ENCODE measurements around the gene TRNT1.

Gene TRNT1

GRCh38 chr3:3170998-3171397 is 44.3 kb downstream of the TRNT1 start:
- no peak overlapping the region for H3K27ac ChIP-seq
- no peak for DNase-seq (ENCODE audit: low read depth, low spot score)

GRCh38 chr3:3172627-3173026 is 45.9 kb downstream of the TRNT1 start:
- H3K27ac ChIP-seq, result no peak overlapping the region
- no peak for DNase-seq (ENCODE audit: low read depth, low spot score)

GRCh38 chr3:3177861-3178497 is 51.2 kb downstream of the TRNT1 start:
- no peak for DNase-seq (ENCODE audit: low read depth, low spot score)
- H3K27ac ChIP-seq, result no peak overlapping the region

GRCh38 chr3:3178498-3179328 is 52.0 kb downstream of the TRNT1 start:
- H3K27ac ChIP-seq, result no peak overlapping the region
- DNase-seq (ENCODE audit: low read depth, low spot score), result no peak

GRCh38 chr3:3179407-3180094 is 52.8 kb downstream of the TRNT1 start, which contains the start of gene CRBN:
Gene CRBN (minus strand): TSS chr3:3179691. CDS start chr3:3179687, 4 bp downstream.
- DNase-seq (ENCODE audit: low read depth, low spot score), result peak; percentile 18
- H3K27ac ChIP-seq, result no peak within 1 kb of the TSS

DNA sequence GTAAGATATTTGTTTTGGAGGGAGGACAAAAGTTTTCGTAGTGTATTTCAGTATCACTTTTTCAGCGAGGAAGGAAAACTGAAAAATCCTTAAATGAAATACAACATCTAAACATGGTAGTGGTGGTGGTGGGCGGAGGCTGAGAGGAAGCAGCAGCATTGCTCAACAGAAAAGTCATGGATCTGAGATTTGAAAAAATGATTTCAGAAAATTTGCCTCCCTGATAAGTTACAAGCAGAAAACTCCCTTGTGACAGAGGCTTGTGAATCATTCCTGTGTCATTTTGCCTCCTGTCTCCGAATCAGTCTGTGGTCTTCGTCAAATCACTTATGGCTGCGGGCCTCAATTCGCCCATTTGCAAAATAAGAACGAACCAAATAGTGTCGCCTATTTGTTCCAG is 53.7 kb downstream of the TRNT1 start:
- no peak overlapping the region for H3K27ac ChIP-seq
- no peak for DNase-seq (ENCODE audit: low read depth, low spot score)

DNA sequence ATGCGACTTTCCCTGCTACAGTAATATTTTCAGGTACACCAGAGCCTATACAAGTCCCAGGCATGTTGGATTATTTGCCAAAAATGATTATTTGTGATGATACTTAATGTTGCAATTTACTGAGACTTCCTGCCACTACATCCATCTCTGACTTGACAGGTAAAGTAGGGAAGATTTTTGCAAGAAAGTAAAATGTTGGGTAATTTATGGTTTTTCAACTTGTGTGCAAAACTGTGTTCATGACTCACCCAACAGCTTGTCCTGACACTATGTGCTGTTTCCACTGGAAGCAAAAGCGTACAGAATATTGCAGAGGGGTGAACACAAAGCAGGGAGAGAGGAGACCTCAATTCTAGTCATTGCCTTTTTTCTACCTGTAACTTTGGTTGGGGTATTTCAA is 58.1 kb downstream of the TRNT1 start:
- DNase-seq (ENCODE audit: low read depth, low spot score), result no peak
- no peak overlapping the region for H3K27ac ChIP-seq

- DNase-seq (ENCODE audit: low read depth, low spot score), result no peak
- no peak overlapping the region for H3K27ac ChIP-seq
These were observed 62.5 kb downstream of the TRNT1 start for GRCh38 chr3:3189102-3189727.

DNA sequence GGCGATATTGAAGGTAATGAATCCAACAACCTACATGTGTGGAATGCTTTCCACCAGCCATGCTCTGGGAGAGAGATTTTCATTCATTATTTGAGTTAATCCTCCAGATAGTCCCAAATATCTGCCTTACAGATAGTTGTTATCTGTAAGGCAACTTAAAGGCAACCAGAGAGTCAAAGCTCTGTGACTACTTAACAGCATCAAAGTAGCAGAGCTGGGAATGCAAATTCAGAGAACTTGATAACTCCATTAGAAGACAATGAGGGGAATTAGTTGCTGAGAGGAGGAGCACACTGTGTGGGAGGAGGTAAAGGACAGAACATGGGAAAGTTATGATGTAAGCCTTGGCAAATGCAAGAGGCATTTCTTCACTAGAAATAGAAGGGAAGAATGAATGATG is 63.2 kb downstream of the TRNT1 start:
- no peak for DNase-seq (ENCODE audit: low read depth, low spot score)
- no peak overlapping the region for H3K27ac ChIP-seq

GRCh38 chr3:3191675-3192285 is 65.0 kb downstream of the TRNT1 start:
- H3K27ac ChIP-seq, result no peak overlapping the region

DNA sequence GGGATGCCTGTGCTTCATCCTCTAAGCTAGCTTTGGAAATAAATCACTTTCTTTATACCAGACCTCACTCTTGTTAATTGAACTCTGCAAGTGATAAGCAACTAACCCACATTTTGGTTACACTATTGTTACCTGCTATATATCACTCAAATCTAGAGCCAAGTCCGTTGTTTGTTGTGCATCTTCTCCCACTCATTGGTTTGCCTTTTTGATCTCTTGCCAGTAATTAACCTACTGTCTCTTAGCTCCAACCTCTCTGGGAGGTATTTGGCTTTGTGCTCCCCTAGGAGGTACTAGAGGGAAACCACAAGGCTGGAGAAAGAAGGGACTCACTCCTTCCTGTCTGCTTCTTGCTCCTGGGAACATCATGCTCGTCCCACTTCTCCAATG is 65.5 kb downstream of the TRNT1 start:
- no peak overlapping the region for H3K27ac ChIP-seq

More at GRCh38 chr3:3191675-3192285, 65.0 kb downstream of the TRNT1 start:
- no peak for DNase-seq (ENCODE audit: low read depth, low spot score)

DNA sequence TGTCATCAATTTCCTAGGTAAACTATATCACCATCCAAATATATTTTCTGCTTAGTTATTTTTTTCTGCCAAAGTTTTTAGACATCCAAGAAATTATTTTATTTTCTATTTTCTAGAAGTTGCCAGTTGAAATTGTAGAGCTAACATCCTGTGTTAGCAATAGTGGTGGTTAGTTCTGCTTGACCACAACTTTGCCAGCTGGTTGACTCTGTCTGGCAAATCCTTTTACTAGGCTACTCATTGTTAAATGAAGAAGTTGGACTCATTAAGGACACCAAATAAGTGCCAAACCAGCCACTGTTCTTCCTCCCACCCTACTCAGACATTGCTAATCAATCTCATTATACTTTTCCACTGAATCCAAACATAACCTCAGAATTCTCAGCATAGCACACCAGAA is 68.1 kb downstream of the TRNT1 start:
- no peak overlapping the region for H3K27ac ChIP-seq
- no peak for DNase-seq (ENCODE audit: low read depth, low spot score)

More for the DNA sequence above, 65.5 kb downstream of the TRNT1 start:
- DNase-seq (ENCODE audit: low read depth, low spot score), result no peak

DNA sequence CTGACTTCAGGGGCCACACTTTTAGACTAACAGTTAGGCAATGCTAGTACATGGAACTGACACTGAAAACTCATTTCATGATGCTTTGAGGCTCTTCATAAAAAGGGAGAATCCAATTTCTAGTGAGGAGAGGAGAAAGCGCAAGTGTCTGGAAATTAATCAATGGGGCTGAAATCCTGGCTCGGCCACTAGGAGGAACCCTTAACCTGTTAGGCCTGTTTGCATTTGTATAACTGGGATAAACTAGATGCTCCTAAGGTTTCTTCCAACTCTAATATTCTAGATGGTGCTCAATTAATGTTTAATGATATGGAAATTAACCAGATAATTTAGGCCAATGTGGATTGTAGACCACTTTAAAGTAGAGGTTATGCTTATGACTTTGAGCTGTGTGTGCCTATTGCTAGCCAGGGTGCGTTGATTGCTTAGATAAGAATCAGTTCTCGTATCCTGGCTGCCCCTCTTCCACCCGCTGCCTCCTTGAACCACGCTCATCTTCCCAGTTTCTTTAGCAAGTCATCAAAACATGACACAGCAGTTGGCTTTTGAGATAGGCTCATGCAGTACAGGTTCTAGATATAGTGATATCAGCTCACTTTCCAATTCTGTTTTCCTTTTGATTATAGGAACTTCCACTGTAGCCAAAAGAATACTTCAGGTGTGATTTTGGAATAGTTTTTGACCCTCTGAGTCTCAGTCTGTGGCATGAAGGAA is 69.6 kb downstream of the TRNT1 start:
- H3K27ac ChIP-seq, result no peak overlapping the region
- no peak for DNase-seq (ENCODE audit: low read depth, low spot score)

Data from epithelial cell of prostate (primary cell).